ENCODE data around the gene CFAP99.

DNA sequence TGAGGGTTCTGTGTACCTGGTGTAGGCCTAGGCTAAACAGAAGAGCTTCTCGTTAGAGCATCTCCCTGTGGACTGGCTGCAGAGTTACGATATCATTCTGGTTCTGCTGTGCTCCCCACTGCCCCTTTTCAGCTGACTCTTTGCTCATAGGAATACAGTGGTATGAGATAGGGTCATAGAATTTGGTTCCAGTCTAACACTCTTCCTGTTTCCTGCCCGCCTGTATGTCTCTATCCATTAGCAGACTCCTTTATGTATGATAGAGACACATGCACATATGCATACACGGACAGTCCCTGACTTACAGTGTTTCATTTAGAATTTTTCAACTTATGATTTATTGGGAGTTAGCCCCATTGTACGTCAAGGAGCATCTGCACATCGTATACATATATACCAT, 65.4 kb downstream of the CFAP99 start:
- TF ChIP-seq, protein P1, sequence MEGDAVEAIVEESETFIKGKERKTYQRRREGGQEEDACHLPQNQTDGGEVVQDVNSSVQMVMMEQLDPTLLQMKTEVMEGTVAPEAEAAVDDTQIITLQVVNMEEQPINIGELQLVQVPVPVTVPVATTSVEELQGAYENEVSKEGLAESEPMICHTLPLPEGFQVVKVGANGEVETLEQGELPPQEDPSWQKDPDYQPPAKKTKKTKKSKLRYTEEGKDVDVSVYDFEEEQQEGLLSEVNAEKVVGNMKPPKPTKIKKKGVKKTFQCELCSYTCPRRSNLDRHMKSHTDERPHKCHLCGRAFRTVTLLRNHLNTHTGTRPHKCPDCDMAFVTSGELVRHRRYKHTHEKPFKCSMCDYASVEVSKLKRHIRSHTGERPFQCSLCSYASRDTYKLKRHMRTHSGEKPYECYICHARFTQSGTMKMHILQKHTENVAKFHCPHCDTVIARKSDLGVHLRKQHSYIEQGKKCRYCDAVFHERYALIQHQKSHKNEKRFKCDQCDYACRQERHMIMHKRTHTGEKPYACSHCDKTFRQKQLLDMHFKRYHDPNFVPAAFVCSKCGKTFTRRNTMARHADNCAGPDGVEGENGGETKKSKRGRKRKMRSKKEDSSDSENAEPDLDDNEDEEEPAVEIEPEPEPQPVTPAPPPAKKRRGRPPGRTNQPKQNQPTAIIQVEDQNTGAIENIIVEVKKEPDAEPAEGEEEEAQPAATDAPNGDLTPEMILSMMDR (IDR thresholded peaks at IDR 0.05), result no peak
- TF ChIP-seq EZH2 (IDR thresholded peaks at IDR 0.05; ENCODE audit: borderline replicate concordance, insufficient read depth, low read depth, low read length, poor library complexity, severe bottlenecking), result no peak

Data from B cell (primary cell).